B cell (primary cell): Measurements from ENCODE around the gene ZDHHC19. TPM values are rescaled to one million over a fixed set of nuclear protein-coding genes. Genes with fewer than 3 reads are reported as not detected.

Experiments
- ATAC-seq: fragments of 200-7000 bp; cut with Tn5 transposase; one replicate; pipeline ENCODE4 v1.10.0; 2021; ENCODE audit warnings: low read depth, mild to moderate bottlenecking, moderate number of reproducible peaks, moderate library complexity
- CTCF ChIA-PET: fragments of 350-600 bp; sonication (Branson Sonifier 250); formaldehyde crosslinking; loops from one replicate; lab custom pipeline; 2021; ENCODE audit warnings: antibody characterized with exemption, inconsistent platforms; lab: Charles Lee
- POLR2A ChIA-PET: fragments of 350-600 bp; sonication (Branson Sonifier 250); formaldehyde crosslinking; loops from one replicate; lab custom pipeline; 2021; ENCODE audit warnings: antibody characterized with exemption; lab: Charles Lee
- DNase-seq: peaks from one replicate; pipeline ENCODE4 v3.0.0; 2013
- H2AFZ ChIP-seq: 2 replicates; pipeline ENCODE4 v1.6.1; 2012; ENCODE audit warnings: mild to moderate bottlenecking, low read depth, low read length; ENCODE audit not compliant: insufficient read depth, poor library complexity, severe bottlenecking
- H3K27ac ChIP-seq, 2 donors: 1 replicate in 1 of 2; 2 replicates in 1 of 2; pipeline ENCODE4 v1.5.1; 2012 to 2013; ENCODE audit warnings: low read length in 2 of 2, mild to moderate bottlenecking in 2 of 2, moderate library complexity in 1 of 2
- H3K27me3 ChIP-seq, 4 experiments: fragments of 200-600 bp in 1 of 4; sonication (generic) in 1 of 4; replicated peaks in 1 of 4; 1 replicate in 2 of 4; 2 replicates in 2 of 4; pipeline versions ENCODE4 v1.6.1 to v1.7.0; 2013 to 2016; ENCODE audit warnings: low read length in 3 of 4, mild to moderate bottlenecking in 2 of 4, mixed read lengths in 1 of 4, moderate library complexity in 1 of 4; ENCODE audit not compliant: insufficient read depth in 4 of 4, control insufficient read depth in 3 of 4; ENCODE audit errors: control extremely low read depth in 1 of 4
- H3K36me3 ChIP-seq, 2 experiments: replicated peaks in 1 of 2; 1 replicate in 1 of 2; 2 replicates in 1 of 2; pipeline versions ENCODE4 v1.6.1 to v1.7.1; 2013; ENCODE audit warnings: low read length in 1 of 2; ENCODE audit not compliant: insufficient read depth in 2 of 2, control insufficient read depth in 1 of 2; ENCODE audit errors: control extremely low read depth in 1 of 2, extremely low read depth in 1 of 2
- H3K4me1 ChIP-seq, 2 donors: fragments of 200-600 bp in 1 of 2; sonication (generic) in 1 of 2; 1 replicate in 1 of 2; 2 replicates in 1 of 2; pipeline versions ENCODE4 v1.5.1 to v1.6.1; 2013 to 2017; ENCODE audit warnings: low read length in 2 of 2; ENCODE audit not compliant: control insufficient read depth in 2 of 2, insufficient read depth in 2 of 2
- H3K4me2 ChIP-seq: replicated peaks from 2 replicates; pipeline ENCODE3; 2012; ENCODE audit warnings: mild to moderate bottlenecking, low read depth, low read length; ENCODE audit not compliant: poor library complexity, severe bottlenecking
- H3K4me3 ChIP-seq, 5 experiments: fragments of 200-600 bp in 1 of 5; sonication (generic) in 1 of 5; 1 replicate in 3 of 5; 2 replicates in 2 of 5; pipeline versions ENCODE4 v1.5.1 to v1.7.0; 2011 to 2016; ENCODE audit warnings: low read length in 4 of 5, mild to moderate bottlenecking in 4 of 5, low read depth in 2 of 5, control low read depth in 1 of 5, moderate library complexity in 1 of 5; ENCODE audit not compliant: insufficient read depth in 1 of 5; ENCODE audit errors: control extremely low read depth in 1 of 5, extremely low read depth in 1 of 5
- H3K79me2 ChIP-seq: fragments of 200-600 bp; sonication (generic); one replicate; pipeline ENCODE4 v1.6.0; 2016; ENCODE audit warnings: low read length; ENCODE audit not compliant: control insufficient read depth, insufficient read depth
- H3K9ac ChIP-seq: fragments of 200-600 bp; sonication (generic); 2 replicates; pipeline ENCODE4 v1.6.1; 2017; ENCODE audit warnings: mild to moderate bottlenecking, low read length, moderate library complexity
- H3K9me3 ChIP-seq, 3 donors: one replicate each; pipeline versions ENCODE4 v1.6.1 to v1.7.1; 2013; ENCODE audit warnings: low read length in 2 of 3; ENCODE audit not compliant: control insufficient read depth in 2 of 3, insufficient read depth in 1 of 3; ENCODE audit errors: control extremely low read depth in 1 of 3
- H4K20me1 ChIP-seq: 2 replicates; pipeline ENCODE4 v1.6.0; 2012; ENCODE audit warnings: mild to moderate bottlenecking, low read length; ENCODE audit not compliant: insufficient read depth, control insufficient read depth, poor library complexity, severe bottlenecking
- H3K27ac Mint-ChIP-seq: one replicate; pipeline ENCODE4 v1.8.0; 2021; ENCODE audit warnings: mixed read lengths
- H3K27me3 Mint-ChIP-seq: one replicate; pipeline ENCODE4 v1.8.0; 2021; ENCODE audit warnings: mixed read lengths
- H3K4me1 Mint-ChIP-seq: one replicate; pipeline ENCODE4 v1.8.0; 2021; ENCODE audit warnings: mixed read lengths
- H3K4me3 Mint-ChIP-seq: one replicate; pipeline ENCODE4 v1.8.0; 2021; ENCODE audit warnings: mixed read lengths
- H3K9me3 Mint-ChIP-seq: one replicate; pipeline ENCODE4 v1.8.0; 2022; ENCODE audit warnings: mixed read lengths; ENCODE audit not compliant: insufficient read depth
- CTCF ChIP-seq: fragments of 200-600 bp; IDR thresholded peaks from one replicate; pipeline ENCODE4 v1.8.0; 2022; ENCODE audit warnings: antibody characterized with exemption, mild to moderate bottlenecking
- EZH2 ChIP-seq: IDR thresholded peaks from 2 replicates; pipeline ENCODE4 v1.6.1; 2012; ENCODE audit warnings: borderline replicate concordance, low read depth, mild to moderate bottlenecking, moderate library complexity, low read length; ENCODE audit not compliant: insufficient read depth, poor library complexity, severe bottlenecking
- WGBS: methylation state at CpG from one replicate; pipeline ENCODE4 v1.1.5; 2013; ENCODE audit warnings: missing lambda C conversion rate; ENCODE audit not compliant: insufficient coverage; 5-methylcytosine and 5-hydroxymethylcytosine counted together
- intact Hi-C: fragments of 100-400 bp; cut with micrococcal nuclease; formaldehyde crosslinking; loops from one replicate; pipeline ENCODE4 v1.10.0; 2022
- polyA plus RNA-seq: library from polyadenylated mRNA; depleted of rRNA; stranded (reverse); fragments of >200 nt; gene quantifications from 2 replicates; pipeline ENCODE4 v1.2.3, GENCODE V29; 2012
- total RNA-seq, 2 donors: library from RNA; stranded (reverse); fragments of 120-200 nt in 1 of 2; gene quantifications; 1 replicate in 1 of 2; 2 replicates in 1 of 2; pipeline versions ENCODE4 v1.2.3 to v1.2.4, GENCODE V29; 2013 to 2022

ZDHHC19 gene
- total and polyA plus RNA-seq, 2 donors (not counting 1 experiment from before 2014, with no cell fraction given), result 0.91 to 6.0 TPM

- Mint-ChIP-seq H3K27me3 (no peaks in the 10 kb centered on the region), H3K4me3 (no peak overlapping the region), H3K4me1 (peaks cover 9% of the 10 kb centered on the region), H3K9me3 (no peaks in the 10 kb centered on the region), H3K27ac (no peak overlapping the region)
- DNase-seq (no peak), ATAC-seq (no peak)
- no peak overlapping the region for H3K9ac ChIP-seq
- H3K79me2 ChIP-seq, result no peaks in the 10 kb centered on the region
- no peak overlapping the region for H3K4me3 ChIP-seq
- TF ChIP-seq CTCF (no peak), EZH2 (no peak)
- no peak overlapping the region for H3K27ac ChIP-seq
- no peaks in the 10 kb centered on the region for H3K9me3 ChIP-seq
- 94% methylated on average over 6 of the region's 12 CpGs for WGBS
- H3K4me1 ChIP-seq, result peaks cover 0 to 5% of the 10 kb centered on the region in 2 donors
- no peak overlapping the region for H2AFZ ChIP-seq
- peaks cover 0 to 4% of the 10 kb centered on the region in 2 experiments for H3K36me3 ChIP-seq
- ChIA-PET POLR2A (no interaction called here), CTCF (no interaction called here)
- no peak overlapping the region for H3K4me2 ChIP-seq
- H3K27me3 ChIP-seq, result no peaks in the 10 kb centered on the region
- intact Hi-C loops, result no loop called here
- no peaks in the 10 kb centered on the region for H4K20me1 ChIP-seq
These were observed 21.1 kb upstream of the ZDHHC19 start for GRCh38 chr3:196232154-196232881.
